Hepatocyte (in vitro differentiated cells): ENCODE measurements around the gene KCNS3.

Source experiments
- CTCF ChIP-seq: fragments of 200-600 bp; sonication (generic); IDR thresholded peaks from 2 replicates; pipeline ENCODE4 v1.5.1; 2016; ENCODE audit warnings: antibody characterized with exemption, mild to moderate bottlenecking; ENCODE audit not compliant: poor library complexity
- EZH2 ChIP-seq: fragments of 200-600 bp; sonication (generic); IDR thresholded peaks from 2 replicates; pipeline ENCODE4 v1.6.1; 2016; ENCODE audit warnings: antibody characterized with exemption, mild to moderate bottlenecking, borderline replicate concordance

GRCh38 chr2:17863539-17863938 lies 14.9 kb upstream of the KCNS3 start:
- TF ChIP-seq EZH2 (no peak), CTCF (no peak)
